Measurements from ENCODE around the gene PDK3. TPM values are rescaled to one million over a fixed set of nuclear protein-coding genes. Genes with fewer than 3 reads are reported as not detected.

Gene PDK3
- total and polyA plus RNA-seq, 2 donors: 8.4 to 21.5 TPM

Small RNAs within 50 kb of the gene (small RNA-seq; reads per million reads assigned to genes)
- gene SNRPEP9: not detected

Other genes starting within 250 kb of the PDK3 start
- gene SUPT20HL2, start 151.2 kb upstream of the PDK3 start, total RNA-seq: not detected
- gene SUPT20HL2, start 151.2 kb upstream of the PDK3 start, polyA plus RNA-seq: 0.06 TPM
- 0.16 TPM for gene SUPT20HL1, start 104.6 kb upstream of the PDK3 start, total RNA-seq
- gene SUPT20HL1, start 104.6 kb upstream of the PDK3 start, polyA plus RNA-seq: 0.04 TPM
- gene PCYT1B, start 182.1 kb downstream of the PDK3 start, total RNA-seq: 3.2 TPM
- gene PCYT1B, start 182.1 kb downstream of the PDK3 start, polyA plus RNA-seq: 1.4 TPM
- 37.9 TPM for gene POLA1, start 228.6 kb downstream of the PDK3 start, total RNA-seq
- 7.2 TPM for gene POLA1, start 228.6 kb downstream of the PDK3 start, polyA plus RNA-seq

Data from urinary bladder (tissue), 2 donors.